ENCODE measurements around the gene CEP128.

GRCh38 chr14:80901822-80902221 lies 39.7 kb downstream of the CEP128 start:
- TF ChIP-seq, protein P1, sequence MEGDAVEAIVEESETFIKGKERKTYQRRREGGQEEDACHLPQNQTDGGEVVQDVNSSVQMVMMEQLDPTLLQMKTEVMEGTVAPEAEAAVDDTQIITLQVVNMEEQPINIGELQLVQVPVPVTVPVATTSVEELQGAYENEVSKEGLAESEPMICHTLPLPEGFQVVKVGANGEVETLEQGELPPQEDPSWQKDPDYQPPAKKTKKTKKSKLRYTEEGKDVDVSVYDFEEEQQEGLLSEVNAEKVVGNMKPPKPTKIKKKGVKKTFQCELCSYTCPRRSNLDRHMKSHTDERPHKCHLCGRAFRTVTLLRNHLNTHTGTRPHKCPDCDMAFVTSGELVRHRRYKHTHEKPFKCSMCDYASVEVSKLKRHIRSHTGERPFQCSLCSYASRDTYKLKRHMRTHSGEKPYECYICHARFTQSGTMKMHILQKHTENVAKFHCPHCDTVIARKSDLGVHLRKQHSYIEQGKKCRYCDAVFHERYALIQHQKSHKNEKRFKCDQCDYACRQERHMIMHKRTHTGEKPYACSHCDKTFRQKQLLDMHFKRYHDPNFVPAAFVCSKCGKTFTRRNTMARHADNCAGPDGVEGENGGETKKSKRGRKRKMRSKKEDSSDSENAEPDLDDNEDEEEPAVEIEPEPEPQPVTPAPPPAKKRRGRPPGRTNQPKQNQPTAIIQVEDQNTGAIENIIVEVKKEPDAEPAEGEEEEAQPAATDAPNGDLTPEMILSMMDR (IDR thresholded peaks at IDR 0.05): no peak
- TF ChIP-seq EP300 (IDR thresholded peaks at IDR 0.05) (no peak), POLR2A (IDR thresholded peaks at IDR 0.05) (no peak)

All from suprapubic skin (tissue), 3 donors.